ENCODE data around the gene SDC3.

SDC3 gene

GRCh38 chr1:30916296-30916695 lies 7.7 kb upstream of the SDC3 start:
- DNase-seq (ENCODE audit: low read depth): no peak
- no peak overlapping the region for H3K4me3 ChIP-seq (ENCODE audit: low read depth, low read length)
- in situ Hi-C loops (cut with HindIII; ENCODE audit: low sequenced_read_pairs): loop anchor here (25.0 kb wide), 2 partner anchors 96 to 1204 kb away; no protein-coding TSS in a partner anchor
- no peak for TF ChIP-seq CTCF (IDR thresholded peaks at IDR 0.05; ENCODE audit: low read depth, low read length, missing control alignments)

GRCh38 chr1:30915491-30916230 lies 7.1 kb upstream of the SDC3 start:
- DNase-seq (ENCODE audit: low read depth): no peak
- in situ Hi-C loops (cut with HindIII; ENCODE audit: low sequenced_read_pairs): loop anchor here (25.0 kb wide), 2 partner anchors 97 to 1203 kb away; no protein-coding TSS in a partner anchor
- no peak overlapping the region for H3K4me3 ChIP-seq (ENCODE audit: low read depth, low read length)
- TF ChIP-seq CTCF (IDR thresholded peaks at IDR 0.05; ENCODE audit: low read depth, low read length, missing control alignments): no peak

DNA sequence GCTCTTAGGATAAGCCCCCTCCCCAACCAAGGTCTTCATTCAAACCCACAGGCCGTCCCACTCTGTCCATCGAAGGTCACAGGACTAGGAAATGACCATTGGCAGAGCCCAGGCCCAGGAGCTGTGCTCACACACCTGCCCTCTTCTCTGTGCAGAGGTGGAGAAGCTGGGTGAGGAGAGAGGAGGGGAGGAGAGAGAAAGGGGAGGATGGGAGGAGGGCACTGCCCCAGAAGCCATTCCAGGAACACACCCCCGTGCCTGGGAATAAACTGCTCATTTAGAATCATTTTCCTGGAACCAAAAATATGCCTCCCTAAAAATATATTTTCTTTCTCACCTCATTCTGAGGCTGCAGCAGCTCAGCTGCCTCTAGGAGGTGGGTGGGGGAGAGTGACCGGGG lies 6.4 kb upstream of the SDC3 start:
- no peak for DNase-seq (ENCODE audit: low read depth)
- H3K4me3 ChIP-seq (ENCODE audit: low read depth, low read length): no peak overlapping the region
- no peak for TF ChIP-seq CTCF (IDR thresholded peaks at IDR 0.05; ENCODE audit: low read depth, low read length, missing control alignments)
- in situ Hi-C loops (cut with HindIII; ENCODE audit: low sequenced_read_pairs): loop anchor here (5.0 to 25.0 kb wide), 5 partner anchors 48 to 1203 kb away; partner anchors contain the start of gene MATN1

- H3K4me3 ChIP-seq (ENCODE audit: low read depth, low read length): no peak overlapping the region
- TF ChIP-seq CTCF (IDR thresholded peaks at IDR 0.05; ENCODE audit: low read depth, low read length, missing control alignments): no peak
- in situ Hi-C loops (cut with HindIII; ENCODE audit: low sequenced_read_pairs): loop anchor here (5.0 to 25.0 kb wide), 5 partner anchors 47 to 1202 kb away; partner anchors contain the start of gene MATN1
- no peak for DNase-seq (ENCODE audit: low read depth)
Observed at GRCh38 chr1:30914587-30914922, 6.0 kb upstream of the SDC3 start.

GRCh38 chr1:30912913-30913652 lies 4.5 kb upstream of the SDC3 start:
- no peak for TF ChIP-seq CTCF (IDR thresholded peaks at IDR 0.05; ENCODE audit: low read depth, low read length, missing control alignments)
- H3K4me3 ChIP-seq (ENCODE audit: low read depth, low read length): no peak overlapping the region

GRCh38 chr1:30912224-30912623 lies 3.7 kb upstream of the SDC3 start:
- no peak overlapping the region for H3K4me3 ChIP-seq (ENCODE audit: low read depth, low read length)
- no peak for DNase-seq (ENCODE audit: low read depth)
- no peak for TF ChIP-seq CTCF (IDR thresholded peaks at IDR 0.05; ENCODE audit: low read depth, low read length, missing control alignments)
- in situ Hi-C loops (cut with HindIII; ENCODE audit: low sequenced_read_pairs): loop anchor here (5.0 to 25.0 kb wide), 5 partner anchors 45 to 1200 kb away; partner anchors contain the start of gene MATN1

More at GRCh38 chr1:30912913-30913652, 4.5 kb upstream of the SDC3 start:
- in situ Hi-C loops (cut with HindIII; ENCODE audit: low sequenced_read_pairs): loop anchor here (5.0 to 25.0 kb wide), 5 partner anchors 46 to 1201 kb away; partner anchors contain the start of gene MATN1
- DNase-seq (ENCODE audit: low read depth): no peak
